GM12892 (cell line): ENCODE data around the gene MDFIC.

Experiments
- POLR2A ChIP-seq: IDR thresholded peaks from 2 replicates; pipeline ENCODE4 v1.6.1; 2011; ENCODE audit warnings: low read depth, low read length, control low read depth
- POLR2AphosphoS5 ChIP-seq: IDR thresholded peaks from 2 replicates; pipeline ENCODE4 v1.6.1; 2011; ENCODE audit warnings: low read depth, low read length, control low read depth
- TAF1 ChIP-seq: IDR thresholded peaks from 2 replicates; pipeline ENCODE4 v1.6.1; 2011; ENCODE audit warnings: low read depth, mild to moderate bottlenecking, control low read depth, low read length, borderline replicate concordance

DNA sequence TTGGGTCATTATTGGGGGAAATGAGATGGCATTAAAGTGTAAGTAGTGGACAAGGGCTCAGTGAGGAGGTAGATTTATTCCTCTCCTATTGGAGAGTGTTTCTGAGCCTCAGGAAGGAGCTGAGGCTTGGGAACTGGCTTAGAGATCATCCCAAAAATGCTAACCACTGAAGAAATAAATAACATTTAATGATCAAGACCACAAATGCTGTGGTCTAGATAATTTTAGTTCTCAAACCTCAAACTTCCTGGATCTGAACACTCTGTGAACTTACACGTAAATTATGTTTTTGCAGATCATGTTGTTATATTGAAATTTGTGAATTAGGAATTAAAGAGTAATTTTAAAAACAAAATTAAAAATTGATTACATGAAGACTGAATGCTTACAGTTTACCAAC, 27.3 kb downstream of the MDFIC start:
- TF ChIP-seq TAF1 (no peak), POLR2A (no peak), POLR2AphosphoS5 (no peak)
